Renal pelvis (tissue), 4 donors: ENCODE results near the gene PHACTR1. TPM values are rescaled to one million over a fixed set of nuclear protein-coding genes. Genes with fewer than 3 reads are reported as not detected.
A peak's percentile ranks its signal among the peaks of the same experiment; 100 is the strongest.

Experiments
- DNase-seq: peaks from one replicate; pipeline ENCODE4 v3.0.0-alpha.2; 2013
- polyA plus RNA-seq, 3 donors: library from polyadenylated mRNA; unstranded; fragments of 120-200 nt; gene quantifications; one replicate each; pipeline ENCODE4 v1.2.1, GENCODE V29; 2013; ENCODE audit not compliant: insufficient read length in 3 of 3

Gene PHACTR1
- polyA plus RNA-seq, 3 donors = 12.5 to 23.6 (median 17.9) TPM

- no peak for DNase-seq
These were observed 352.1 kb downstream of the PHACTR1 start for GRCh38 chr6:13068586-13069210.

- no peak for DNase-seq
These were observed 355.2 kb downstream of the PHACTR1 start for GRCh38 chr6:13071550-13072345.

- no peak for DNase-seq
These were observed 356.2 kb downstream of the PHACTR1 start for GRCh38 chr6:13072686-13073347.

- DNase-seq = no peak
These were observed 358.0 kb downstream of the PHACTR1 start for GRCh38 chr6:13074415-13075140.

- peak; percentile 34 for DNase-seq
These were observed 358.7 kb downstream of the PHACTR1 start for GRCh38 chr6:13075141-13075845.

- no peak for DNase-seq
These were observed 360.0 kb downstream of the PHACTR1 start for GRCh38 chr6:13076575-13076974.

GRCh38 chr6:13077117-13077516 lies 360.6 kb downstream of the PHACTR1 start:
- no peak for DNase-seq

- no peak for DNase-seq
These were observed 362.6 kb downstream of the PHACTR1 start for GRCh38 chr6:13079096-13079723.

- DNase-seq = no peak
These were observed 364.1 kb downstream of the PHACTR1 start for GRCh38 chr6:13080462-13081188.

GRCh38 chr6:13081189-13081563 lies 364.6 kb downstream of the PHACTR1 start:
- no peak for DNase-seq

- no peak for DNase-seq
These were observed 372.9 kb downstream of the PHACTR1 start for GRCh38 chr6:13089296-13089994.

- no peak for DNase-seq
These were observed 374.6 kb downstream of the PHACTR1 start for GRCh38 chr6:13091192-13091591.

- DNase-seq = no peak
These were observed 378.3 kb downstream of the PHACTR1 start for GRCh38 chr6:13094781-13095425.

- DNase-seq = no peak
These were observed 379.5 kb downstream of the PHACTR1 start for GRCh38 chr6:13096084-13096483.

GRCh38 chr6:13097454-13097853 lies 380.9 kb downstream of the PHACTR1 start:
- no peak for DNase-seq

GRCh38 chr6:13098006-13098405 lies 381.4 kb downstream of the PHACTR1 start:
- DNase-seq = no peak

- DNase-seq = no peak
These were observed 382.4 kb downstream of the PHACTR1 start for GRCh38 chr6:13098793-13099570.

- DNase-seq = no peak
These were observed 383.2 kb downstream of the PHACTR1 start for GRCh38 chr6:13099771-13100170.
